Stromal cell of bone marrow (primary cell): ENCODE measurements around the gene PRKAG2.

ENCODE experiments used
- DNase-seq: peaks from one replicate; pipeline ENCODE4 v3.0.0-alpha.2; 2012; ENCODE audit warnings: low read depth

Gene PRKAG2

DNA sequence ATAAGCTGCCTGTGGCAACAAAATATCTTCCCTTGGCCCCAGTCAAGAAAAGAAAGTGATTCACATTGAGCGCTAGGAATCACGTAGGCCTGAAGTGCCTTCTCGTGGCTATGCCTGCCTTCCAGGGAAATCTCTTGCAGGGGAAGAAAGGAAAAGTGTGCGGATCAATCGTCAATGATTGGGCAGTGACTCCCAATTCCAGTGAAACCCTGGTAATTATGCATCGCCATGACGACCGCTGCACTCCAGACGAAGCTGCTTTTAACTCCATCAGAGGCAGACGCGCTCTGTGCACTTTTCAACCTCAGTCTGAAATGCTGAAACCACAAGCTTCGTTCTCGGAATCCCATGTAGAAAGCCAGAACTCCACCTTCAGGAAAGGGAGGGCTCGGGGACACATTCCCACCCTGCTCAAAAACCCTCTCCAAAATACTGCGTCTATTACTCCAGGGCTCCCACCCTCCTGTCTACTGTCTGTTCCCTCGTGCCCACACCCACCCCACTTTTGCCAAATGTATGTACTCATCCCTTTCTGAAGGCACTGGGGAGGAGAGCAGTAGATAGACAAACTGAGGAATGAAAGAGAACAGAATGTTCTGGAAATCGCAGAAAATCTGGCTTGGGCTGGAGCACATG, 24.2 kb upstream of the PRKAG2 start:
- no peak for DNase-seq

DNA sequence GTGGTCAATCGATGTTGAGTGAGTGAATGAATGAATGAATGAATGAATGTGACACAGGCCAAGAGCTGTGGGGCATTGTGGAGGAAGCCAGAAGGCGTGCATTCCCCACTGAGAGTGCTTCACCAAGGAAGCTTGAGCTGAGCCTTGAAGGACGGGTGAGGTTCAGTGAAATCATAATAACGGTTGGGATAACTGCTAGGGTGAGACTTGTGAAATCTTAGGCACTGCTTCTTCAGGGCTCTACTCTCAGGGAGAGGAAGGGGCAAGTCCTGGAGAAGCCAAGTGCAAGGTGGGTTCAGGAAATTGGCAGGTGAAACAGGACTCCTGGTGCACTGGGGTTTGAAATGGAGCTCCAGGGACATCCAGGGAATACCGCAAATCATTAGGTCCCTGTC, 23.7 kb upstream of the PRKAG2 start:
- no peak for DNase-seq

DNA sequence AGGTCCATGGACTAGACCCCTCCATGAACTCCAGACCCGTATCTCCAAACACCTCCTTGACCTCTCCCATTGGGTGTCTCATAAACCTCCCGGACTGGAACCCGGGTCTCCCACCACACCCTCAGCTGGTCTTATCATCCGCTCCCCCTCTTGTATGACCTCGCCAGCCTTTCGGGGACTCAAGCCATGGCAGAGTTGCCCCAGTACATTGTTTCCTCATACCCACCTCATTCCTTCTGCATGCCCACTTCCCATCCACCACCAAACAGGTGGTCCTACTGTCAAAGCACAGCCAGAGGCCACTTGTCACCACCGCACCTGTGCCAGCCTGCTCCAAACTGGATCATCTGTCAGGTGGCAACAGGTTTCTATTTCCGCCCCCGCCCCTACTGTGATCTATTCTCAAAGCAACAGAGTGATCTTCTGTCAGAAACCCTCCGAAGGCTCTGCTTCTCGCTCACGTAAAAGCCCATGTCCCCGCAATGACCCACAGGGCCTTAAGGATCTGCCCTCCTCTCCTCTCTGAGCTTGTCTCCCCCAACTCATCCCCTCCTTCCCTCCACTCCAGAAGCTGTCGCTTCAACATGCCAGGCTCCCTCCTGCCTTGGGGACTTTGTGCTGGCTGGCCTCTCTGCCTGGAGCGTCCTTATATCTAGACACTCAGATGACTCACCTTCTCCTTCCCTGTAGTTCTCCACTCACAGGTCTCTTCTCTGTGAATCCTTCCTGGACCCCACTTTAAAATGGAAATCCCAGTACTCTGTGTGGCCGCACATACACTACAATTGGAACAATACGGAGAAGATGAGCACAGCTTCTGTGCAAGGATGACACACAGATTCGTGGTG, 22.8 kb upstream of the PRKAG2 start:
- no peak for DNase-seq

DNA sequence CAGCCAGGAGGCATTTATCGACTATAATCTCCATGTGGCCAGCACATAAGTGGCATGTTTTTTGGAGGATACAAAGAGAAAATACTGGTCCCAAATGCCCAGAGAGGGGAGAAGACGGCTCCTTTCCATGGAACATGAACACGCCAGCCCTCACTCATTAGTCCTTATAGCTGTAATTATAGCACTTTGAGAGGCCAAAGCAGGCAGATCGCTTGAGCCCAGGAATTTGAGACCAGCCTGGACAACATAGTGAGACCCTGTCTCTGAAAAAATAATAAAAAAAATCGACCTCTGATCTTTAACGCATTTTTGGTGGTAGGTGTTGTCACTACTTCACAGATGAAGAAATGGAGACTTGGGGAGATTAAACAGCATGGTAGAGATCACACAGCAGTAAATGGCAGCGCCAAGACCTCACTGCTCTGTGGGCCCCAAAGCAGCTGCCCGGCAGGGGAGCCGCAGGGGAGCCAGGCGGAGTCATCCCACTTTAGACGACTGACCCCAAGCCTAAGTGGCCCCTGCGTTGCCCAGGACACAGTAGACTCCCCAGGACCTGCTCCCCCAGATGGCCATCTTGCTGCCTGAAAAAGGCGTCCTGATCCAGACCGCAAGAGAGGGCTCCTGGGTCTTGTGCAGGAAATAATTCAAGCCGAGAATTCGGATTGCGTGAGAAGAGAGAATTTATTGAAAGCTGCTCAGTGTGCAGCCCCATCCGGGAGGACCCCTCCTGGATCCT, 21.2 kb upstream of the PRKAG2 start:
- no peak for DNase-seq

DNA sequence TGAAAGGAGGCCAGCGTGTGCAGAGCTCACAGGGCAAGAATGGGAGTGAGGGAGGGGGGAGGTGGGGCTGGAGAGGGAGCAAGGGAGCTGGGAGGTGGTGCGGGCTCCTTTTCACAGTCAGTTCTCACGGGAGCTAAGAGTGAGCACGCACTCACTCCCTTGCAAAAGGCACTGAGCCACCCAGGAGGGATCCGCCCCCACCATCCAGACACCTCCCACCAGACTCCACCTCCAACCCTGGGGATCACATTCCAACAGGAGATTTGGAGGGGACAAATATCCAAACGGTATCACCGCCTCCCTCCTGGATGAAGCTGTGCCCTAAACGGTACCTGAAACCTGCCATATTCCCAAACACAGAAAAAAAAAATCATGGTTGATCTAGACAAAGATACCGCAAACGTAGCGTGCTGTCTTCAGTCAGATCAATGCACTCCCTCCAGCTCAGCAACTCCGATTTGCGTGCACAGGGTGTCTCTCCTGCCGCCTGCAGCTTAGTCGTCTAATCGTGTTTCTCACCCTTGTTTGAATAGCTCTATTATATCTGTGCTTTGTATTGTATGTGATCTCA, 20.3 kb upstream of the PRKAG2 start:
- DNase-seq = no peak

DNA sequence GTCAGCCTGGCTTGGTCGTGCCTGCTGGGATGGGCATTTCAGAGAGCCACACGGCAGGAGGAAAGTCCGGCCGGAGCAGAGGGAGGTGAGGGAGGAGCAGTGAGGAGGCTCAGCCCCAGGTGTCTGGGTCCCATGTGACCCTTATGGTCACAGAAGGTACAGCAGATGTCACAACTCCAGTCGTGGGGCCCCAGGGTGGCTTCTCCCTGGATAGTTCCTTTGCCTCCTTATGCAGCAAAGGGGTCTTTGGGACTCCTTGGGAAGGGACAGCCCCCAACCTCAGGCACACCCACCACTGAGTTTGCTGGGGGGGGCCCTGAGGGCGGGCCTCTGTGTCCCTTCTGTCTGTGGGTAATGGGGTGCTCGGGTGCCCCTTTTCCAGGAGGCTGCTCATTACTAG, 19.6 kb upstream of the PRKAG2 start:
- no peak for DNase-seq

DNA sequence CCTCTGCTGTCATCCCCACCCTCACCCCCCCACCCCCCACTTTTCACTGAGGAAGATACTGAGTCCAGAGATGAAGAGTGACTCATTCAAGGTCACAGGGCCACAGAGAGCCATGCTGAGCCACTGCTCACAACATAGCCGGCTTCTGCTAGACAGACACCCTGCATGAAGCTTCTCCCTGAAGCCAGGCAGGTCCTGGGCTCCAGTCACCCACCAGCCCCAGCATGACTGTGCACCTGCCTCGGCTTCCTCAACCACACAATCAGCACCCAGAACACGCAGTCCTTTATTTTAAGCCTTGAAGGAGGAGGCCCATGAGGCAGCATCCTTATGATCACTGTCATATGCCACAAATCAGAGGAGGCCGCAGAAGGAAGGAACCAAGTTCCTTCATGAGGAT, 19.2 kb upstream of the PRKAG2 start:
- no peak for DNase-seq

DNA sequence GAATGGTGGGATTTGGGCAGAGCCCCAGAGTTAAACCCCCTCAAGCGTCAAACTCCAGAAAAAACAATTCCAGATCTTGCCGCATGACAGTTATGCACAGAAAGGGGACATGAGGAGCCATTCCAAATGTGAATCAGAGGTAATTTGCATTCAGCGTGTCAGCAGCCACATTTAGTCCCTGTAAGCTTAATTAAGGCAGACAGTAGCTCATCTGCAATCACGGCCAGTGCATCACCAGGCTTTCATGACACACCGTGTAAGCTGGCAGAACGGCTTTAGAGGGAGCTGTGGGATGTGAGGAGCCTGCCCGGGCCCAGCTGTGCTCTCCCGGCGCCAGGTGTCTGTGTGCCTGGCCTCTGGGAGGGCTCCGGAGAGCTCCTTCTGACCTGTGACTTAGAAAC, 18.7 kb upstream of the PRKAG2 start:
- DNase-seq = no peak

DNA sequence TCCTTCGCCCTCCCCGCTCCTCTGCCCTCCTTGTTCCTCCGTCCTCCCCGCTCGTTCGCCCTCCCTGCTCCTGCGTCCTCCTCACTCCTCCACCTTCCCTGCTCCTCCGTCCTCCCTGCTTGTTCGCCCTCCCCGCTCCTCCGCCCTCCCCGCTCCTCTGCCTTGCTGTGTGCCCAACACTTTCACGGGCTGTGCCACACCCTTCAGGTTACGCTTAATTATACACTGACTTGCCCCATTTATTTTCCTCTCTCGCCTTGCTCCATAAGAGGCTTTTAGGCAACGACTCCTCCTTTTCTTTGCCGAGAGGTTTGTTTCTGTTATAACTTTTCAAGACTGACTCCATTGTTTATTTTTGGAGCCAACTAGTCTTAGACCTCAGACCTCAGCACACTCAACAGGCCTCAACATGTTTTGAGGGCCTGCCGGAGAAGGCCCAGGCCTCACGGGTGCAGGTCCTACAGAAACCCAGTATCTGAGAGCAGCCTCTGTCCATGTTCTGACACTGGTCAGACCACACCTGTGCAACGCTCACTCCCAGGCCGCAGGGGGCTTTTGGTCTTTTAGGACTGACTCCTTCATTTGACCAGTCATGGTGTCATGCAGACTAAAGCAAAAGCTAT, 18.2 kb upstream of the PRKAG2 start:
- DNase-seq = no peak

DNA sequence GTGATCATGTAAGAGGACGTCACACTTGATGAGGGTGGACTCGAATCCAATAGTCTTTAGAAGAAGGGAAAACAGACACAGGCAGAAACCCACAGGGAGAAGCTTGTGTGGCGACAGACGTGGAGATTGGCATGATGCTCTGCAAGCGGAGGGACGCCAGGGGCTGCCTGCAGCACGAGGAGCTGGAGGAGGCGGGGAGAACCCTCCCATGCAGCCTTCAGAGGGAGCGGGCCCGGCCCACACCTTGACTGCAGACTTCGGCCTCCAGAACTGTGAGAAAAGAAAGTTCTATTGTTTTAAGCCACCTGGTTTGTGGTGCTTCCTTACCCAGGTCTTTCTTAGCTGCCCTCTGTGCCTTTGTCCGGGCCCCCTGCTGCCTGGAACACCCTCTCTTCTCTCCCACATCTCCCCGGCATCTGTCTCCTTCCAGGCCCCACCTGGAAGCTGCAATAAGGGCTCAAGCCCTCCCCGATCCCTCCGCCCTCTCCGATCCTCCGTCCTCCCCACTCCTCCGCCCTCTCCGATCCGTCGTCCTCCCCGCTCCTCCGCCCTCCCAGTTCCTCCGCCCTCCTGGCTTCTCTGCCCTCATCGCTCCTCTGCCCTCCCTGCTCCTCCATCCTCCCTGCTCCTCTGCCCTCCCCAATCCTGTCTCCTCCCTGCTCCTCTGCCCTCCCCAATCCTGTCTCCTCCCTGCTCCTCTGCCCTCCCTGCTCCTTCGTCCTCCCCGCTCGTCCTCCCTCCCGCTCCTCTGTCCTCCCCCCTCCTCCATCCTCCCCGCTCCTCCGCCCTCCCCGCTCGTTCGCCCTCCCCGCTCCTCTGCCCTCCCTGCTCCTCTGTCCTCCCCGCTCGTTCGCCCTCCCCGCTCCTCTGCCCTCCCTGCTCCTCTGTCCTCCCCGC, 17.4 kb upstream of the PRKAG2 start:
- no peak for DNase-seq

DNA sequence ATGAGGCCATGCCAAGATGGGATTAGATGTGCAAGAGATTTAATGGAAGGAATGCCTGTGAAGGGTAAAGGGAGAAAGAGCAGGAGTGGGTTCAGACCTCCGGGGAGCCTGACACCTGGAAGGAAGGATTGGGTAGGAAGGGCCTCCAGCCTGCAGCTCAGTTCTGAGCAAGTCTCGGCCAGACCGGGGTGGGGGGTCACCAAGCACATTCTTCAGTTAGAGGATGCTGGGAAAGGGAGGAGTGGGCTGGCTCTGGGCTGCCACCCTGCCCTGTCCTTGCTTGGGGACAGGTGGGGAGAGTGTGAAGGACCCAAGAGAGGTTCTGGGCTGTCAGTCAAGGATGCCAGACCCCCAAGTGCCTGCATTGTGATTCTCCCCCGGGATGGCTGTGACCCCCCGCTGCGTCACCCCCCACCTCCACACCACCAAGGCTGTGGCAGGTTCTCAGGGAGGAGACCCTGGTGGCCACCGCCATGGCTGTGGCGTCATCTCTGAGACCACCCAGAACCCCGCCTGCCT, 16.5 kb upstream of the PRKAG2 start:
- no peak for DNase-seq

DNA sequence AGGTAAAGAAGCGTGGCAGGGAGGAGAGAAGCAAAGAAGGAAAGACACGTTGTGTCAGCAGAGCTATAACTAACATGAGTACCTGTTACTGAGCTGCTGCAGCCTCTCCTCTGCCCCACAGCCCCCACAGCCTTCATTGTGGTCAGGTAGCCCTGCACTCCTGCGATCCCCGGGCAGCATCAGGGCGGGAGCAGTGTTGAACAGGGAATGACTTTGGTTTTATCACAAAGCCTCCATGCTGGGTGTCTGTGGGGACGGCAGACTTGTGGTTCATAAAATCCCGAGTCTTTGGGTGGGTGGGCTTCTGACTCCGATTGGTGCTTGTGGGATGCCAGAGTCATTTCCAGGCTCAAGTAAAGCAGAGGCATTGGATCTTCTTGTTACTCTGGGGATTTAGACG, 14.8 kb upstream of the PRKAG2 start:
- DNase-seq = no peak

DNA sequence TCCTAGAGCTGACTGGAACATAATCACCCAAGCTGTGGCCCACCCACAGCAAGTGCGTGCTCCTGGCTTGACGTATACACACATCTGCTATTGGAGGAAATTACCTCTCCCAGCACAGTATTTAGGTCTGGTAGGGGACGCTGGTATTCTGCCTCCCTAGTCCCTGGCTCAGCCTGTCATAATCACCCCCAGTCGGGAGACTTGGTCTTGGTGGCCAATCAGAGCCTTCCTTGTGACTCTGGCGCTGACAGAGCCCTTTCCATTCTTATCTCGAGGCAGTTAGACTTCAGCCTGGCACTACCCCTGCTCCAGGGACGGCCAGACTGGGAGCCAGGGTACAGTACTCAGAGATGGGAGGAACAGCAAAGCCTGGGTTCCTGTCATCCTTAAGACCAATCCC, 14.3 kb upstream of the PRKAG2 start:
- DNase-seq = no peak

DNA sequence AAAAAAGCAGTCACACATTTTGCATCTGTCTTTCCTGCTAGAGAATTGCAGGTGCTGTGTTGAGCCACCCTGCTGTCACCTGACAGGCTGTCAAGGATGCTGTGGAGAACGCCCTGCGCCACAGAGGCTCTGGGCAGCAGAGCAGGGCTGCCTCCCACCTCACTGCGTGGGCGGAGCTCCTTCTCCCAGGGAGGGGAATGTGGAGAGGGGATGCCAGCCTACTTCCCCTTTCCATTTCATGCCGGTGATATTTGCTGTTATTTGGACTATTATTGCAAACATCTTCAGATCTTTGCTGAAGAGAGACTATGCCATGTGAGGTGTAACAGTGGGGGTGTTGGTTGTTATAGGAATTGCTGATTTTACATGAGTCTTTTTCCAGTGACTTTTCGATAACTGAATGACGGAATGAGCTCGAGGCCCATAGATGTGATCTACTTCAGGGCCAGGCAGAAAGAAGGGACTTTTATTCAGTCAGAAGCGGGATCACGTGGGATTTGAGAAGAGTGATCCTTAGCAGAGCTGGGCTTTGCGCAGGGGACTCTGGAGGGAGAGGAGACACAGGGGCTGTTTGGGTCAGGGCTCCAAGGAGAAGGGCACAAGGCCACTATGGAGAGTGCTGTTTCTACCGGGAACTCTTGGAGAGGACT, 13.6 kb upstream of the PRKAG2 start:
- no peak for DNase-seq

DNA sequence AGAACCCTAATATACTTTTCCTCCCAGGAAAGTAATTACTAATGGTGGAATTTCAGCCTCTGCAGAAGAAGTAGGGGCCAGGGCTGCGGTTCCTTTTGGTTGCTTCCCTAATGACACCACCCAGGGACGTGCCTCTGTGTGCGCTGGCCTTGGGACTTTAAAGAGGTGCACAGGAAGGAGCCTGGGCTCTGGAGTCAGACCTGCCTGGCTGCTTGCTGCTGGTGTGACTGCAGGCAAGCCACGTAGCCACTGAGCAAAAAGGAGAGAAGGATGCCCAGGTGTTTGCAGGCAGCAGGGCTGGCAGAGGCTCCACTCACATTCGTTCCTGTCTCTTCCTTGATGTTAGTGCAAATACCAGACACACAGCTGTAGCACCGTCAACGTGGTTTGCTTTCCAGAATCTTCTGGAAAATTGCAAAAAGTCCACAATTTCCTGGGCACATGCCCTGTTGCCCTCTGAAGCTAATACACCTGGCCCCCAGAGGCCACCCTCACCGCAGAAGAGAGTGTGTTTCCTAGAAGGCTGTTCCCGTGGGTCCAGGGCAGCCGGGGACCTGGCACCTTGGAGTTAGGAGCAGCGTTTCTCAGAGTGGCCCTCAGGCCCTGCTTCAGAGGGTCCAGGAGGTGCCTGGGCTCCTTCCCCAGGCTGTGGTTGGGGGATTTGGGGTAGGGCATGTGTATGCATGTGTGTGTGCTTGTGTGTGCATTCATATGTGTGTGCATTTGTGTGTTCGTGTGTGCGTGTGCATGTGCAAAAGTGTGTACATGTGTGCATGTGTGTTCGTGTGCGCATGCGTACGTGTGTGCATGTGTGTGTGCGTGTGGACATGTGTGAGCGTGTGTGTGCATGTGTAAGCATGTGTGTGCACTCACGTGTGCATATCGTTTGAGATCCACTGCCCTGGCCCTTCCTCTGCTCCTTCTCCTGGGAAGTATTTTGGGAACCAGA, 12.8 kb upstream of the PRKAG2 start:
- DNase-seq = no peak

DNA sequence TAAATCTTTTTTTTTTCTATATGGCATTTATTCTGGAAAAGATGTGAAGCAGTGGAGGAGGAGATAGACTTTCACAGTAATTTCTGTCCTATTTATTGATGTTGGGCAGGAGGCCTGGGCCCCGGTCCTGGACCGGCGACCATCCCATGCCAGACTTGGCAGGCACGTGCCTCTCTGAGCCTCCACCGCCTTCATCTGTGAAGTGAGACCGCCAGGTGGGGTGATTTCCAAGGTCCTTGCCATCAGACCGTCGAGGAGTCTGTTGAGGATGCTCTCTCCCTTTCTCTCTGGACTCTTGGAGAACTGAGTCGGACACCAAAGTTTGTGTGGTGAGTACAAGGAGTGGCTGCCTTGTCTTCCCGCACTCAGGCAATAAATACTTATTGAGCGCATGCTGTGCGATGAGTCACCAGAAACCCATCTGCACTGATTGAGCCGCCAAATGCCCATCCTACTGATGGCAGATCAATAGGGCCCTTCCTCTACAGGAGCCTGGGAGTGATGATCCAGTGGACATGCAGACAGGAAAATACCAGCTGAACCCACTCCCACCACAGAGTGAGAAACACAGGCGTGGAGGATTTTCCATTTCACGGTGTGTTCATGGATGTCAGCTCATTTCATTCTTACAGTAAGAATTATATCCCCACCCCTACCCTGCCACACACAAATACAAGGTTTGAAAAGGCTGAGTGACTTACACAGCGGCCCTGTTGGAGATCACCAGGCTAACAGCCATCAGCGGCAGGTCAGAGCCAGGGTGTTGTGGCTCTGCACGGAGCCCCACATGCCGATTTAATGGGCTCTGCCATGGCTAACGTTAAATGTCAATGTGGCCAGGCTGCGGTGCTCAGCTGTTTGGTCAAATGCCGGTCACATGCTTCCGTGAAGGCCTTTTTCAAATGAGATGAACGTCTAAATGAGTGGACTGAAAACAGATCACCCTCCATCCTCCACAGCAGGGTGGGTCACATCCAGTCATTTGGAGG, 11.5 kb upstream of the PRKAG2 start:
- DNase-seq = no peak

DNA sequence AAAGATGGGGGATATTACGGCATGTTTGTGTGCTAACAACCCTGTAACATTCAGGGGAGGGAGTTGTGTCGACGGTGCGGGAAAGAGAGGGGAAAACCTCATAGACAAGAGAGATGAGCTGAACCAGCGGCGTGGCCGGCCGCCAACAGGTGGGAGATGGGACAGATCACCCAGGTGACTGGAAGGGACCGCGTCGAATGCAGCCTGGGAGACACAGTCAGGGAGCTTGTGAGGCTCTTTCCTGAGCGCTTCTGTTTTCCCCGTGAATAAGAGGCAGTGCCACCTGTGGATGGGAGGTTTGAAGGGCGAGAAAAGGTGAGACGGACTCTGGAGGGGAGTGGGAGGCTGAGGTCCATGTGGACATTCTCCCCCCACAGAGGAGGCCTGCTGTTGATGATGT, 9.9 kb upstream of the PRKAG2 start:
- no peak for DNase-seq

DNA sequence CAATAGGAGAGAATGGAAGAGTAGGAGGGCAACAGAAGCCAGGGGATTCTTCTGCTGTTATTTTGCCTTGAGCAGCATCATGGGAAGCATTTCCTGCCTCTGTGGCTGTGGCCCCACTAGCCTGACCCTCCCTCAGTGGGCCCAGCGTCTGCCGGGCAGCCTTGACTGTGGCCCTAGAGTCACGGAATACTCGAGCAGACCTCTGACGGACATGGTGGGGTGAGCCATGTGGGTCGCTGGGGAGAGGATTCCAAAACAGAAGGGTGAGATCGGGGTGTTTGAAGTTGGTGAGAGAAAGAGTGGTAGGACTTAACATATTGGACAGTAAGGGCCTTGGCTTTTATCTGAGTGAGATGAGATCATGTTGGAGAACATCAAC, 8.3 kb upstream of the PRKAG2 start:
- no peak for DNase-seq
